ENCODE results near the gene PLVAP.
A peak's percentile ranks its signal among the peaks of the same experiment; 100 is the strongest.

Gene PLVAP

GRCh38 chr19:17319473-17320238 lies 57.5 kb downstream of the PLVAP start:
- DNase-seq, result no peak

DNA sequence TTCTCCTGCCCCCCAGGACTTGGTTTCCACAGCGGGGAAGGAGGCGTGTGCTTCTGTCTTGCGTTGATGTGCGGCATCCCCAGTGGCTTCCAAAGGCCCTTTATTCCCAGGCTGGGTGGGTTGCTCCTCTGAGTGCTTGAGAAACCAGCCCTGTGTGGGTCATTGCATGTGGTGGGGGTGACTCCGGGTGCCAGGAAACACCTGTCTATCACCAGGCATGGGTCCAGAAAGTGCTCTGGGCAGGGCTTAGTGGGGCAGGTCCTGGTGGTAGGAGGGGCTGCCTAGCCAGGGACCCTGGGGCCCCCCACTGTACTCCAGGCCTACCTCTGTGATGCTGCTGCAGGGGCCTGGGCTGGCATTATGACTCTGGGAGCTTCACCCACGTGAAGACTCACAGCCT lies 58.2 kb downstream of the PLVAP start:
- DNase-seq, result no peak

DNA sequence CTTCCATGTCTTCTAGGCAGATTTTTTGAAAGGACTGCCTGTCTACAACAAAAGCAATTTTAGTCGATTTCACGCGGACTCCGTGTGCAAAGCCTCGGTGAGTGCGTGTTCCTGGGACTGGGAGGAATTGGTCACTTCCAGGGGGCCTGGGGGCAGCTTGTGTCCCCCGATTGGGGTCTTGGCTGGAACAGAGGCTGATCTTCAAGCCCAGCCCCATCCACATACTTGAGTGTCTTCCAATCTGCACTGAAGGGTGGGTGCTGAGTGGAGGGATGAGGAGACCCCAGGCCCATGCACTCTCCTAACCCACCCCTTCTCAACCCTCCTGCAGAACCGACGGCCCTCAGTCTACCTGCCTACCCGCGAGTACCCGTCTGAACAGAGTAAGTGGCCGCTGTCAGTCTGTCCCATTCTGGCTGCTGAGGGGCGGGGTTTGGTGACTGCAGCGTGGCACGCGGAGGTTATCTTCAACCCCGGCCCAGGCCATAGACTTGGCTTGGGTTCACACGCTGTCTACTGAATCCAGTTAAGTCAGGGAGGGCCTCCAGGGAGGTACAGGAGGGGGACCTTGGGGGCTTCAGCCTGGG lies 63.0 kb downstream of the PLVAP start:
- no peak for DNase-seq

- DNase-seq, result no peak
Observed at GRCh38 chr19:17312189-17313113, 64.7 kb downstream of the PLVAP start.

DNA sequence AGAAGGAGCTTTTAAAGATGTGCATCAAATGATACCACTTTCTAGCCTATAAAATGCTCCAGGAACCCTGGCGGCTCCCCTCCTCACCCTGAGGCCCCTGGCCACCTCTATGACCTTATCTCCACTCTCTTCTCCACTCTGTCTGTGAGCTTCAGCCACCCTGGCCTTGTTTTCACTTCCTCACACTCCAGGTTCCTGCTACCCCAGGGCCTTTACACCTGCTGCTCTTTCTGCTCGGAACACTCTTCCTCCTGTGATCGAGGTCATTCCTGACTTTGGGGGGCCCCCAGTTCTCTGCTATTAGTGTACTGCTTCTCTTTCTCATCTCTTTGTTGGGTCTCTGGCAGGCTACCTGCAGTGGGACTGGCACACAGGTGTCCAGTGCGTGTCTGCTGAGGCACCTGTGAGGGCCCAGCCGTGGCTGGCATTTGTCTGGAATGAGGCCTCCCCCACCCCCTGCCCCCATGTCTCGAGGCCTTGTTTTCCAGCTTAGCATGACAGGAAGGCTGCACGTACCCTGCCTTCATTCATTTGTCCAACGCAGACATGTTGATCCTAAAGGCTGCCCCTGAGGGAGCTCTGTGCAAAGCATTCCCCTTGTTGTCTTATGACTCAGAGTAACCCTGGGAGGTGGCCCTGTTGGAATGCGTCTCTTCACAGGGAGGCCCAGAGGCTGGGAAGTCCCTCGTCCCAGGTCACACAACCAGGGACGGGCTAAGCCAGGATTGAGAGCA lies 65.5 kb downstream of the PLVAP start:
- DNase-seq, result no peak

DNA sequence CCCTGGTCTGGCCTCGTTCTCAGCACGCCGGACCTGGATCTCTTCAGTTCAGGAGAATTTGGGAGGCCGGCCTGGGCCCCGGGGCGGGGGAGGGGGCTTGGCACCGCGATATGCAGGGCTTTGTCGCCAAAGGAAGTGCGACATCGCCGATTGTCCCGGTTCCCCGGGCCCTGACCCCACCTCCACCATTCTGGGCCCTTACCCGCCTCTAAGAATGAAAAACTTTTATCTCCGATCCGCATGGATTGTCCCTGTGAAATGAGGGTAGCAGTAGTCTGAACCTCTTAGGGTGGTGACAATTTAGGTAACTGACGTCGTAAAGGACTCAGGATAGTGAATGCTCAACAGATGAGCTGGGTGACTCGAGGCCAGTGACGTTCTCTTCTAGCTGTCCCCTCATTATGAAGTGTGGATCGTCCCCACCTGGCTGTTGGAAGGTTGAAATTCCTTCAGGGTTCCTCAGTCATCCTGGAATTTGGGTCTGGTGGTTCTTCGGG lies 67.1 kb downstream of the PLVAP start:
- no peak for DNase-seq

- DNase-seq, result peak; percentile 100
Observed at GRCh38 chr19:17309198-17309964, 67.8 kb downstream of the PLVAP start, which contains the start of gene DDA1. Gene DDA1 (plus strand): TSS chr19:17309563. CDS start chr19:17309655, 92 bp downstream.

- no peak for DNase-seq
Observed at GRCh38 chr19:17307876-17308377, 69.2 kb downstream of the PLVAP start.

- DNase-seq, result no peak
Observed at GRCh38 chr19:17306285-17306714, 70.8 kb downstream of the PLVAP start.

DNA sequence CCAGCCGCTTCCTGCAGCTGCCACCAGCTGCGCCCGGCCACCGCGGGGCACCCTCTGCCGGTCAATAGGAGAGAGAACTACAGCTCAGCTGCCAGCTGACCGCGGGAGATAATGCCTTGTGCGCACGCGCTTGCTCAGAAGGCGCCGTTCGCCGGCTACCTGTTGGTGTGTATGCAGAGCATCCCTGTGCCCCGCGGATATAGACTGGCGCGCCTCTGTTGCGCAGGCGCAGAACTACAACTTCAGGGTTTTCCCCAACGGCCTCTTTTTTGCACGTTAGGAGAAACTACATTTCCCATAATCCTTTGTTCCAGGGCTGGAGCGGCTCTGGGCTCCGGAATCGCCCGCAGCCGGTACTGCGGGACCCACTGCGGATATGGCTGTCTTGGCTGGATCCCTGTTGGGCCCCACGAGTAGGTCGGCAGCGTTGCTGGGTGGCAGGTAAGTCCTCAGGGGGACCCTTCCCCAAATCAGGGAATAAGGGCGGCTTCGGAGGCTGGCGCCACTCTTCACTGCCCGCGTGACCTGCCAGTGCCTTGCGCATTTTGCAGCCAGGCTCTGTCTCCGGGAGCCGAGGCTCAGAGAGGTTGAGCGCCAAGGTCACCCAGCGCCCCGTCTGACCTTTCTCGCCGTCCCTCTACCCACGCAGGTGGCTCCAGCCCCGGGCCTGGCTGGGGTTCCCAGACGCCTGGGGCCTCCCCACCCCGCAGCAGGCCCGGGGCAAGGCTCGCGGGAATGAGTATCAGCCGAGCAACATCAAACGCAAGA lies 71.4 kb downstream of the PLVAP start, which contains the start of gene MRPL34:
TSS of gene MRPL34 (plus strand) at position 356 of the 768 bp plus-strand sequence. CDS start at position 377, 21 bp downstream.
- DNase-seq, result peak; percentile 95

- no peak for DNase-seq
Observed at GRCh38 chr19:17305216-17305516, 72.0 kb downstream of the PLVAP start.

DNA sequence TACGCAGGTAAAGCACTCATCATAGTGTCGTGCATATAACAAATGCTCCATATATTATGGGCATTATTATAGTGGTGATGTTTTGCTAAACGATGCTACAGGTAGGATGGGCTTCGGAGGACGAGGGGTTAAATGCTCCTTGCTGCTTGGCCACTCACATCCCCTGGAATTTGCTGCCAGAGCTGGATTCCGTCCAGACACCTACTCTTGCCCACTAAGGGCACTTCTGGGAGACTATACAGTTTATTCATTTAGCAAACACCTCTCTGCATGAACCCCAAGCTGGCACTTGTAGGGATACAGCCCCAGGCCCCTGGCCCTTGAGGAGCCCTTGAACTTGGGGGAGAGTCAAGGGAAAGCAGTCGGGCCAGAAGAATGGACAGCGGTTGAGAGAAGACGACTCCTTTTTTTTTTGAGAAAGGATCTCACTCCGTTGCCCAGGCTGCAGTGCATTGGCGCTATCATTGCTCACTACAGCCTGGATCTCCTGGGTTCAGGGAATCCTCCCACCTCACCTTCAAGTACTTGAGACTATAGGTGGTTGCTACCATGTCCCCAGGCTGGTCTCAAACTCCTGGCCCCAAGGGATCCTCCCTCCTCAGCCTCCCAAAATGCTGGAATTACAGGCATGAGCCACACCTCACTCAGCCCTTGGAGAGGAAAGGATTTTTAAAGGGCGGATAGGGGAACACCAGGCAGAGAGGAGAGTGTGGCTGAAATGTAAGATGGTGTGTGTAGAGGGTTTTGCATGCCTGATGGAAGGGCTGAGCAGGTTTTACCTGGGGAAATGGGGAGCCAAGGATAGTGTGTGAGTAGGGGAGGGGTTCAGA lies 72.5 kb downstream of the PLVAP start:
- DNase-seq, result no peak

DNA sequence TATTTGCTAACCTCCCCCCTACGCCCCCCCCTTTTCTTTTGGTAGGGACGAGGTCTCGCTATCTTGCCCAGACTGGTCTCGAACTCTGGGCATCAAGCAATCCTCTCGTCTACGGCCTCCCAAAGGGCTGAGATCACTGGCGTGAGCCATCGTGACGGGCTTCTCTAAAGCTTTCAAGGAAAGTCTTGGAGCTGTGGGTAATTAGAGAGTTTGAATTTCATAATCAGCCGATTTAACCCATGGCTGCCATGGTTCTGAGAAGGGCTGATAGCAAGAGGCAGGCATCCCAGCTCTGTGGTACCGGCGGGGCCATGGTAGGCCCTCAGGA lies 73.2 kb downstream of the PLVAP start:
- no peak for DNase-seq

DNA sequence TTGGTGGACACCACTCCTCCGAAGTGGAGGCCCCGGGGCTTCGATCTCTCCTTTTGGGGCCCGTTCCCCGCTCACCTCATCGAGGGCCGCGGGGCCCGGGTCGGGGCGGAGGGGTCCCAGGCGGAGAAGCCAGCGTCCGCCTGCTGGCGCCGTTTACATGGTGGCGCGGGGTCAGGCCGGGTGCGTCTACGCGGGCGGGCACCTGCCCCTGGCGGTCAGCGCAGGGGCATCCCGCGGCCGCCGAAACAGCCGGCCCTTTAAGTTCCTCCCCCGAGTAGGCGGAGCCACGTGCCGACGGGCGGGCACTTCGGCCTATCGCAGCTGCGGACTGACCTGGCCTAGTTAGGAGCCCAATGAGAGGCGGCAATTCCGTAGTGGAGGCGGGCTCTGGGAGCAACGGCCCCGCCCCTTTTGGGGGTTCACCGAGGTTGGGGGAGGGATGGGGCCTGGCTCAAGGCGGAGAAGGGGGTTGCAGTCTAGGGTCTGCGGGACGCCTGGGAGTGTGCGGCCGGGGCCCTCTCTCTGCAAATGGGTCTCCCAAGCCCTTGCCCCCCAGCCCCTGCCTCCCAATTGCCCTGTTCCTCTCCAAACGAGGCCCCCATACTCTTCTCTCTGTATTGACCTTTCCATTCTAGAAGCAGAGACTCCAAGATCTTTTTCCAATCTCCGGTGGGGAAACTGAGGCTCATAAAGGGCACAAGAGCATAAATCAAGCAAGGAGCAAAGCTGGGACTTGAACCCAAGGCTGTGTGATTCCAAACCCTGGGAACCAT lies 73.8 kb downstream of the PLVAP start, which contains the start of gene ABHD8:
TSS of gene ABHD8 (minus strand) at position 259 of the 773 bp plus-strand sequence. CDS start 1,809 bp downstream, outside the sequence.
- DNase-seq, result peak; percentile 92

- DNase-seq, result no peak
Observed at GRCh38 chr19:17302391-17303166, 74.6 kb downstream of the PLVAP start.
